ENCODE data around the gene STPG4.

DNA sequence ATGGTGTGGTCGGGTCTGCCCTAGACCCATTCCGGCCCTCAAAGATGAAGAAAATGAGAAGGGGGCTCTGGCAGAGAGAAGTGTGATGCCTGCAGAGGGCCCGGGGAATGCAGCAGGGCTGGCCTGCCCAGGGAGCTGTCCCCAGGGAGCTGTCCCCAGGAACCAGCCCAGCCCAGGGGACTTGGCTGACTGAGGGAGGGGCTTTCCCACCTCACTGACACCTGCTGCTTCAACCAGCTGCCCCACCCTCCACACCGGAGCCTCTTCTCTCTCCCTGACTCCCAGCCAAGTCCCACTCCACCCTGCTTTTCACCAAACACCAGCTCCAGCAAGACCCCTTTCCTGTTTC is 111.2 kb downstream of the STPG4 start:
- TF ChIP-seq, protein P1, sequence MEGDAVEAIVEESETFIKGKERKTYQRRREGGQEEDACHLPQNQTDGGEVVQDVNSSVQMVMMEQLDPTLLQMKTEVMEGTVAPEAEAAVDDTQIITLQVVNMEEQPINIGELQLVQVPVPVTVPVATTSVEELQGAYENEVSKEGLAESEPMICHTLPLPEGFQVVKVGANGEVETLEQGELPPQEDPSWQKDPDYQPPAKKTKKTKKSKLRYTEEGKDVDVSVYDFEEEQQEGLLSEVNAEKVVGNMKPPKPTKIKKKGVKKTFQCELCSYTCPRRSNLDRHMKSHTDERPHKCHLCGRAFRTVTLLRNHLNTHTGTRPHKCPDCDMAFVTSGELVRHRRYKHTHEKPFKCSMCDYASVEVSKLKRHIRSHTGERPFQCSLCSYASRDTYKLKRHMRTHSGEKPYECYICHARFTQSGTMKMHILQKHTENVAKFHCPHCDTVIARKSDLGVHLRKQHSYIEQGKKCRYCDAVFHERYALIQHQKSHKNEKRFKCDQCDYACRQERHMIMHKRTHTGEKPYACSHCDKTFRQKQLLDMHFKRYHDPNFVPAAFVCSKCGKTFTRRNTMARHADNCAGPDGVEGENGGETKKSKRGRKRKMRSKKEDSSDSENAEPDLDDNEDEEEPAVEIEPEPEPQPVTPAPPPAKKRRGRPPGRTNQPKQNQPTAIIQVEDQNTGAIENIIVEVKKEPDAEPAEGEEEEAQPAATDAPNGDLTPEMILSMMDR (conservative IDR thresholded peaks at IDR 0.05), result no peak
- no peak for TF ChIP-seq ZFX (IDR thresholded peaks at IDR 0.05)
